GM12892 (cell line): ENCODE measurements around the gene GPR156.

Source experiments
- POLR2A ChIP-seq: IDR thresholded peaks from 2 replicates; pipeline ENCODE4 v1.6.1; 2011; ENCODE audit warnings: low read depth, low read length, control low read depth
- POLR2AphosphoS5 ChIP-seq: IDR thresholded peaks from 2 replicates; pipeline ENCODE4 v1.6.1; 2011; ENCODE audit warnings: low read depth, low read length, control low read depth

GRCh38 chr3:120153294-120153693 lies 131.7 kb downstream of the GPR156 start:
- no peak for TF ChIP-seq POLR2AphosphoS5
- TF ChIP-seq POLR2A = no peak
